GM18526 (cell line): ENCODE measurements around the gene KLHL41.

ENCODE experiments used
- POLR2A ChIP-seq: IDR thresholded peaks from 3 replicates; pipeline ENCODE4 v1.6.1; 2011; ENCODE audit not compliant: insufficient read length; ENCODE audit errors: extremely low read depth

KLHL41 gene

GRCh38 chr2:169490834-169491233, 18.7 kb upstream of the KLHL41 start:
- no peak for TF ChIP-seq POLR2A

GRCh38 chr2:169491378-169491777, 18.1 kb upstream of the KLHL41 start:
- no peak for TF ChIP-seq POLR2A

- no peak for TF ChIP-seq POLR2A
These were observed 16.1 kb upstream of the KLHL41 start for GRCh38 chr2:169493360-169493759.

- TF ChIP-seq POLR2A = no peak
These were observed 14.1 kb upstream of the KLHL41 start for GRCh38 chr2:169495310-169495928.

- no peak for TF ChIP-seq POLR2A
These were observed 4.9 kb upstream of the KLHL41 start for GRCh38 chr2:169504651-169505050.

- TF ChIP-seq POLR2A = no peak
These were observed 1.8 kb upstream of the KLHL41 start for GRCh38 chr2:169507698-169508097.

GRCh38 chr2:169509955-169510354, 453 bp downstream of the KLHL41 start:
- TF ChIP-seq POLR2A = no peak

GRCh38 chr2:169510496-169510895, 994 bp downstream of the KLHL41 start:
- TF ChIP-seq POLR2A = no peak

- no peak for TF ChIP-seq POLR2A
These were observed 2.3 kb downstream of the KLHL41 start for GRCh38 chr2:169511818-169512217.

GRCh38 chr2:169512525-169512924, 3.0 kb downstream of the KLHL41 start:
- TF ChIP-seq POLR2A = no peak

- no peak for TF ChIP-seq POLR2A
These were observed 3.6 kb downstream of the KLHL41 start for GRCh38 chr2:169513094-169513493.

GRCh38 chr2:169513926-169514325, 4.4 kb downstream of the KLHL41 start:
- no peak for TF ChIP-seq POLR2A

GRCh38 chr2:169520896-169521295, 11.4 kb downstream of the KLHL41 start:
- TF ChIP-seq POLR2A = no peak

GRCh38 chr2:169523681-169524080, 14.2 kb downstream of the KLHL41 start:
- no peak for TF ChIP-seq POLR2A

- TF ChIP-seq POLR2A = no peak
These were observed 15.9 kb downstream of the KLHL41 start for GRCh38 chr2:169525434-169525833.

GRCh38 chr2:169526451-169526850, 16.9 kb downstream of the KLHL41 start:
- no peak for TF ChIP-seq POLR2A

- no peak for TF ChIP-seq POLR2A
These were observed 18.8 kb downstream of the KLHL41 start for GRCh38 chr2:169528271-169528701.

- no peak for TF ChIP-seq POLR2A
These were observed 30.6 kb downstream of the KLHL41 start for GRCh38 chr2:169540146-169540545.

- TF ChIP-seq POLR2A = no peak
These were observed 32.9 kb downstream of the KLHL41 start for GRCh38 chr2:169542433-169542832.
